Astrocyte of the cerebellum (primary cell): Measurements from ENCODE around the gene SRD5A2.

ENCODE experiments used
- DNase-seq: peaks from one replicate; pipeline ENCODE4 v3.0.0-alpha.2; 2011; ENCODE audit warnings: low read depth
- H3K4me3 ChIP-seq: 2 replicates; pipeline ENCODE4 v1.5.1; 2011; ENCODE audit warnings: mild to moderate bottlenecking, low read depth, low read length, moderate library complexity
- in situ Hi-C: cut with HindIII; loops from 2 replicates; pipeline ENCODE4 v1.10.0; 2017; ENCODE audit warnings: low sequenced_read_pairs
- TF ChIP-seq, protein P1 (sequence below): IDR thresholded peaks from 2 replicates; pipeline ENCODE4 v1.5.1; 2012; ENCODE audit warnings: low read length, low read depth, moderate library complexity, mild to moderate bottlenecking; ENCODE audit errors: missing control alignments

SRD5A2 gene

DNA sequence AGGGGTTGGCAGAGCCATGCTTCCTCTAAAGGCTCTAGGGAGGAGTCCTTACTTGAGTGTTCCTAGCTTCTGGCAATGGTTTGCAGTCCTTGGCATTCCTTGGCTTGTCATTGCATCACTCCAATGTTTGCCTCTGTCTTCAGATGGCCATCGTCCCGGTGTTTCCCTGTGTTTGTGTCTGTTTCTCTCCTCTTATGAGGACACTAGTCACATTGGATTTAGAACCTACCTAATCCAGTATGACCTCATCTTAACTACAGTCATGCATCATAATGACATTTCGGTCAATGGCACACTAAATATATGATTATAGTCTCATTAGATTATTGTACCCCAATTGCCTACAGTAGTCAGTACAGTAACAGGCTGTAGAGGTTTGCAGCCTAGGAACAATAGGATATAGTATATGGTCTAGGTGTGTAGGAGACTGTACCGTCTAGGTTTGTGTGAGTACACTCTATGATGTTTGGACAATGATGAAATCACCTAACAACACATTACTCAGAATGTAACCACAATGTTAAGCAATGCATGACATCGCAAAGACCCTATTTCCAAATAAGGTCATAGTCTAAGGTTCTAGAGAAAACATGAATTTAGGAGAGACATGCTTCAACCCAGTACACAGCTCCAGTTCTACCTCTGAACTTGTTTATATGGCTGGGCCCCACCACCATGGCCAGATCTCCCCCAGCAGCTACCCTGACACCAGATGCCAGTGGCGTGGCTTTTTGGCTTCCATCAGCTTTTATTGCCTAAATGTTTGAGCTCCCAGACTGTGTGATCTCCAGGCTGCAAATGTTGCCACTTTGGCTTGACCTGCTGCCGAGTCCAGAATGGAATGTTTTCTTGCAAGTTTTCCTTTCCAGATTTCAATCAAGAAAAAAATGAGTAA is 22.1 kb downstream of the SRD5A2 start:
- DNase-seq, result no peak
- TF ChIP-seq, protein P1, sequence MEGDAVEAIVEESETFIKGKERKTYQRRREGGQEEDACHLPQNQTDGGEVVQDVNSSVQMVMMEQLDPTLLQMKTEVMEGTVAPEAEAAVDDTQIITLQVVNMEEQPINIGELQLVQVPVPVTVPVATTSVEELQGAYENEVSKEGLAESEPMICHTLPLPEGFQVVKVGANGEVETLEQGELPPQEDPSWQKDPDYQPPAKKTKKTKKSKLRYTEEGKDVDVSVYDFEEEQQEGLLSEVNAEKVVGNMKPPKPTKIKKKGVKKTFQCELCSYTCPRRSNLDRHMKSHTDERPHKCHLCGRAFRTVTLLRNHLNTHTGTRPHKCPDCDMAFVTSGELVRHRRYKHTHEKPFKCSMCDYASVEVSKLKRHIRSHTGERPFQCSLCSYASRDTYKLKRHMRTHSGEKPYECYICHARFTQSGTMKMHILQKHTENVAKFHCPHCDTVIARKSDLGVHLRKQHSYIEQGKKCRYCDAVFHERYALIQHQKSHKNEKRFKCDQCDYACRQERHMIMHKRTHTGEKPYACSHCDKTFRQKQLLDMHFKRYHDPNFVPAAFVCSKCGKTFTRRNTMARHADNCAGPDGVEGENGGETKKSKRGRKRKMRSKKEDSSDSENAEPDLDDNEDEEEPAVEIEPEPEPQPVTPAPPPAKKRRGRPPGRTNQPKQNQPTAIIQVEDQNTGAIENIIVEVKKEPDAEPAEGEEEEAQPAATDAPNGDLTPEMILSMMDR, result no peak
- in situ Hi-C loops, result no loop called here
- H3K4me3 ChIP-seq, result no peak overlapping the region

- H3K4me3 ChIP-seq, result no peak overlapping the region
- DNase-seq, result no peak
- in situ Hi-C loops, result no loop called here
- TF ChIP-seq, protein P1, result no peak
These were observed 23.8 kb downstream of the SRD5A2 start for GRCh38 chr2:31556940-31557339.

DNA sequence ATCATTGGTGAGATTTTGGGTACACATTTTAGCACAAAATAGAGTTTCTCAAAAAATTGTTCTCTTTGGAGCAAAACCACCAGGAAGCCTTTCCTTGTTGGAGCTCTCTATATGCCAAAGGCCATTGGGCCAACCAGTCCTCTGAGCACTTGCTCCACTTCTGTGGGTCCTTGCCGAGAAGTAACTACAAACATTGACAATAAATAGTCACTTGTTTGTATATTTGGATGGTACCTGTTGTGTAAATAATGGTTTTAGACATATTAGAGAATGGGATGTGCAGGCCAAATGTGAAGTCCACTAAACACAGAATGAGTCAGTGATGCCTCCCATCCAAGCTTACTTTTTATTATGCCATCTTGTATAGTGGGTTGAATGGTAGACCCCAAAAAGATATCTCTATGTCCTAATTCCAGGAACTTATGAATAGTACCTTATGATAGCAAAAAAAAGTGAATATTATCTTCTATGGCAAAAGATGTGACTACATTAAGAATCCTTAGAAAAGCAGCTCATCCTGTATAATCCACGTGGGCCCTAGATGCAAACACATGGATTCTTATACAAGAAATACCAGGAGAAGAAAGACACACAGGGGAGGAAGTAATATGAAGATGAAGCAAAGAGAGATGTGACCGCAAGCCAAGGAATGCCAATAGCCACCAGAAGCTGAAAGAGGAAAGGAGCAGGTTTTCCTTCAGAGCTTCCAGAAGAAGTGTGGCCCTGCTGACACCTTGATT is 24.6 kb downstream of the SRD5A2 start:
- no peak for DNase-seq
- TF ChIP-seq, protein P1, result no peak
- no peak overlapping the region for H3K4me3 ChIP-seq
- in situ Hi-C loops, result no loop called here

DNA sequence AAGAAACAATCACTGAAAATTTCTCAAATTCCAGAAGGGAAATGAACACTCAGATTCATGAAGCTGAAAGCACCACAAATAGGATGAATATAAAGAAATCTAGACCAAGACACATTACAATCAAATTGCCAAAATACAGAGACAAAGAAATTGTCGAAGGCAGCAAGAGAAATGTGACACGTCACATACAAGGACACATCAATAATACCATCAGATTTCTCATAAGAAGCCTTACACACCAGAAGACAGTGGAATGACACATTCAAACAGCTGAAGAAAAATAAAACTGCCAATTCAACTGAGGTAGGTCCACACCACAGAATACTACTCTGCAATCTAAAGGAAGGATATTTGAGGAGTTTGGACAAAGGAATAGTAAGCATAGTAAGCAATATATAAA is 27.4 kb downstream of the SRD5A2 start:
- H3K4me3 ChIP-seq, result no peak overlapping the region
- DNase-seq, result no peak
- in situ Hi-C loops, result no loop called here
- TF ChIP-seq, protein P1, result no peak

DNA sequence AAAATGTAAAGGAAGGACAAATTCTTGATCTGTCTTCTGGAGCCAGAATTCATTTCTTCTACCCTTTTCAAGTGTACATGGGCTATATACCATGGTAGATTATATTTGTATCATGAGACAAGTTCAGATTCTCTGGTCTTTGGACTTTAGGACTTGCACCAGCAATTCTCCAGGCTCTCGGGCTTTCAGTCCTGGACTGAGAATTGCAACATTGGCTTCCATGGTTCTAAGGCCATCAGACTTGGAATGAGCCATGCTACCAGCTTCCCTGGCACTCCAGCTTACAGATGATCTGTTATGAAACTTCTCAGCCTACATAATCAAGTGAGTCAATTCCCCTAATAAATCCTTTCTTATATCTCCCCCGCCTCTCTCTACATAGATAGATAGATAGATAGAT is 33.3 kb downstream of the SRD5A2 start:
- no peak overlapping the region for H3K4me3 ChIP-seq
- no peak for DNase-seq
- in situ Hi-C loops, result no loop called here
- TF ChIP-seq, protein P1, result no peak

DNA sequence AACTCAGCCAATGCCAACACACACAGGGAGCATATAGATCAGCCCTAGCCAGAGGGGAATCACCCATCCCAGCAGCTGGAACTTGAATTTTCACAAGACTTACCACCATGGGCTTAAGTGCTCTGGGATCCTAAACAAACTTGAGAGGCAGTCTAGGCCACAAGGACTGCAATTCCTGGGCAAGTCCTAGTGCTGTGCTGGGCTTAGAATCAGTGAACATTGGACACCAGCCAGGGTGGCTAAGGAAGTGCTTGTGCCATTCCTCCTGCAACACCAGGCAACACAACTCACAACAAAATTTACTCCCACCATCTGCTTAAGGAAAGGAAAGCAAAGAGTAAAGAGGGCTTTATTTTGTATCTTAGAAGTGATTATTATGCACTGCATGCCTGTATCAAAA is 38.9 kb downstream of the SRD5A2 start:
- no peak overlapping the region for H3K4me3 ChIP-seq
- TF ChIP-seq, protein P1, result no peak
- in situ Hi-C loops, result no loop called here

More for the DNA sequence above, 38.9 kb downstream of the SRD5A2 start:
- DNase-seq, result no peak
